NCI-H128 (cell line): ENCODE results near the gene ADAMTS3.

Experiments
- DNase-seq: peaks from one replicate; lab custom pipeline; 2025; ENCODE audit not compliant: unreplicated experiment; lab: John Stamatoyannopoulos, UW

The ADAMTS3 gene

DNA sequence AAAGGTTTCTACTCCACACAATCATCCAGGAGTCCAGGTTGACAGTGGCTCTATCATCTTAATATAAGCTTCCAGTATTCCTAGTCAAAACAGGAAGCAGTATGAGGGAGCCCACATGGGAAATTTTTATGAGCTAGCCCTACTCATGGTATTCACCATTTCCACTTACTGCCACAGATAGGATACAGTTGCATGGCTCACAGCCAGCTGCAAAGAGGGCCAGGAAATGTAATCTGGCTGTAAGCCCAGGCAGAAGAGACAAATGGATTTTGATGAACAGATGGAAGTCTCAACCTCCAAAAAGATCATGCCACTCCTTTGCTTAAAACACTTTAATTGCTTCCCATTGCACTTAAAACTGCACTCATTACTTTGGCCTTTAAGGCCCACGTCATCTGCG lies 150.6 kb downstream of the ADAMTS3 start:
- peak; percentile 12 for DNase-seq

DNA sequence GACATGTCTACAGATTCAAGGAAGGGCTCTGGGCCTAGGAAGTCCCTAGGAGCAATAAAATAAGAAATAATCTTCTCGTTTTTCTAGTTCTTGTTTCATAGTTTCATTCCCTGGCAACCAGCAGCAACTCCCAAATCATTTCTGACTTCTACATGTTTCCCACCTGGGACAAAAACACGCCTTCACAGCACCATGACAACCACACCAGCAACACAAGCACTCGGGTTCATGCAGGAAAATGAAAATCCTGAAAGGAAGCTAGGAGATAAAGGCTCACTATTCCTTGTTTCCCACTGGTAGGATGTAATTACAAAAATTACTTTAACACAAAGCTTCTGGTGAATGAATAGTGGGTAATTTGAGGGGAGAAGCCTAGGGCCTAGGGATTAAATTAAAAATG lies 158.9 kb downstream of the ADAMTS3 start:
- DNase-seq: no peak

DNA sequence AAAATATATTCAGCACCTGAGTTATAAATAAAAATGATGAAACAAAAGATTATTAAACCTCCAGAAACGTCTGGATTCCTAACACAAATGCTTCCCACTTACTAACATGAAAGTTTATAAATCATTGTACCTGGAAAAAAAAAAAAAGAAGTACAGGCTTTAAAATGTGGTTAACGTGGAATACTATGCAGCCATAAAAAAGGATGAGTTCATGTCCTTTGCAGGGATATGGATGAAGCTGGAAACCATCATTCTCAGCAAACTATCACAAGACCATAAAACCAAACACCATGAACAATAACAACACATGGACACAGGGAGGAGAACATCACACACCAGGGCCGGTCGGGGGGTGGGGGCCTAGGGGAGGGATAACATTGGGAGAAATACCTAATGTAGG lies 160.5 kb downstream of the ADAMTS3 start:
- no peak for DNase-seq

DNA sequence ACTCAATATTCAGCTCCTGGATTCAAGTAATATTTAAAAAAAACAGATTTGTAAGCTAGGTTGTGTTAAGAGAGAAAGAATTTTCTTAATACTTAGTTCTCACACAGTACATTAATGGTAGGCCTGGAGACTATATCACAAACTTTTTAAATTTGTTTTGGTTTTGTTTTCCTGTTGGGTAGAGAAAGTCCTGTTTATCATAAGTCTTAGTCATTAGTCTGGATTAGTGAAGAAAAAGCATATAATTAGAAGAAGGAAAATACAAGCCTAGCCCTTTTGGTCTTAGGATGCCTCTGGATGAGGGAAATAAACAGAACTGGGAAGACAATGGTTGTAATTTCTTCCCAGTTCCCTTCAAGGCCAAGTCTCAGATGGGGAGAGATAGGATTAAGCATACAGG lies 163.6 kb downstream of the ADAMTS3 start:
- no peak for DNase-seq

DNA sequence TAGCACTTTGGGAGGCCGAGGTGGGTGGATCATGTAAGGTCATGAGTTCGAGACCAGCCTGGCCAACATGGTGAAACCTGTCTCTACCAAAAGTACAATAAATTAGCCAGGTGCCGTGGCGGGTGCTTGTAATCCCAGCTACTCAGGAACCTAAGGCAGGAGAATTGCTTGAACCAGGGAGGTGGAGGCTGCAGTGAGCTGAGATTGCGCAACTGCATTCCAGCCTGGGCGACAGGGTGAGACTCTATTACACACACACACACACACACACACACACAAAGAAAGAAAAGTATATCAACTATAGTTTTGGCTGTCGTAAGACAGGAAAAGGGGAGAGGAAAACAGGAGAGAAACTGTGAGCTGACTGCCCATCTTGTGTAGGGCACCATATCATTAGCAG lies 171.7 kb downstream of the ADAMTS3 start:
- no peak for DNase-seq

DNA sequence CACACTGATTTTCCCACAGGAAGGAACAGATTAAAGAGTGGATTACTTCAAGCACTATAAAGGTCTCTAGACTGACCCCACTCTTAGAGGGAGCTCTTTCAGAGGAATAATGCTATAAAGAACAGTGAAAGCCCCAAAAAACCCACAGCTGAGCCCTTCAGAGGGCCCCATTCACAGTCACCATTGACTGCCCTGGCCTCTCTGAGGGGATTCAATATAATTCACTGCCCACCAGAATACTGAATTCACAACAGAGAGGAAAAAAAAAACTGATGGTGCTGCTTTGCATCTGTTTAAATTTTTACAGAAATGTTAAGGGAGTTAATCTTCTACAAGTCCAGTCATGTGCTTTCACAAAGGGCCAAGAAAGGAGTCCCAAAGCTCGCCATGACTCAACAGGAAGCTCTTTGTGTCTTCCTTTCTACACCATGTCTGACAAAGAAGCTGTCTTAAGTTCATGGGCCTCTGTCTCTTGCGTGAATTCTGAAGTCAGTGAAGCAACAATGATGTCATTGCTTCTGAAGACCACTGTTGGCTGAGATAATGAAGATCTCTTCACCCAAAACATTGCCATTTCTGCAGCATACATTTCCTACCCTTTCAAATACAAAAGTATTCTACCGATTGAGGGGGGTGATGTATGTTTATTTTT lies 174.9 kb downstream of the ADAMTS3 start:
- DNase-seq: no peak

DNA sequence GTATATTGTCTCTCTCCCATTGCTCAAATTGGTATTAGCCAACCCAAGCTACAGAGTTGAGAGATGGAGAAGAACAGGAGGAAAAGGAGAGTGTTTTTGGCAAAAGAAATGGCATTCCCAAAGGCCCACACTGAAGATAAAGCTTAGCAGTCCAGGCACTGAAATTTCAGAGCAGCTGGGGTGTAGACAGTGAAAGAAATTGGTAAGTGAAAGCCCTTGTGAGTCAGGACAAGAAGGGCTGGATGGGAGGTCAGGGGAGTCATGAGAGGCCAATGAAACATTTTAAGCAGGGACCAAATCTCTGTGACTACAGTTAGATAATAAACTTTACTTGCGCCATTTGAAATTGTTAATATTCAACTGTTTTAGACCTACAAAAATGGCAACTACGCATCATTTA lies 177.7 kb downstream of the ADAMTS3 start:
- DNase-seq: no peak

DNA sequence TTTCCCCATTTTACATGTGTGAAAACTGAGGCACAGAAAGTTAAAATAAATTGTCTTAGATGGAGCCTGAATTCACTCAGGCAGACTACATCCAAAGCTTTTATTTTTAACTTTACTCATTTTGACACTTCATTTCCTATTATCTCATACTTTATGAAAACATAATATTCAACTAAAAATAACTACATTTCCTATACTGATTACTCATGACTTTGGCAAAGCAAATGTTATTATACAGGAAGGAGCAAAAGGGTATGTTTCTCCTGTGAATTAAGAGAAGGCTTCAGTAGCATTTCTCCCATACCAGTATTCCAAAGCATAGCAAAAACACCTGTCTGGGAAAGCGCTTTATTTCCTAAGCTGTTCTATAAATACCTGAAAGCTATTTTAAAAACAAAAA lies 178.6 kb downstream of the ADAMTS3 start:
- DNase-seq: no peak

DNA sequence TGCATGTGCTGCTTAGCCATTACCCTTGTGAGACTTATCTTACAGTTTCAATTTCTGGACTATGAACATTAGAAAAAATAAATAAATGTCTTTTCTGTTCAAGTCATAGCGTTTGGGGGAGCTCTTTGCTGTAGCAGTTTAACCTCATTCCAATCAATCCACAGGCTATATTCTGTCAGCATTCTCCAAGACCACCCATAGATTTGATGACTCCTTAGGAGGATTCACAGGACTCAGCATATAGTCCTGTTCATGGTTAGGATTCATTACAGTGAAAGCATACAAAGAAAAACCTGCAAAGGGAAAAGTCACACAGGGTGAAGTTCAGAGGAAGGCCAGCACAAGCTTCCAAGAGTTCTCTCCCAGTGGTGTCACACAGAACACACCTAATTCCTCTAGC lies 180.5 kb downstream of the ADAMTS3 start:
- DNase-seq: no peak

DNA sequence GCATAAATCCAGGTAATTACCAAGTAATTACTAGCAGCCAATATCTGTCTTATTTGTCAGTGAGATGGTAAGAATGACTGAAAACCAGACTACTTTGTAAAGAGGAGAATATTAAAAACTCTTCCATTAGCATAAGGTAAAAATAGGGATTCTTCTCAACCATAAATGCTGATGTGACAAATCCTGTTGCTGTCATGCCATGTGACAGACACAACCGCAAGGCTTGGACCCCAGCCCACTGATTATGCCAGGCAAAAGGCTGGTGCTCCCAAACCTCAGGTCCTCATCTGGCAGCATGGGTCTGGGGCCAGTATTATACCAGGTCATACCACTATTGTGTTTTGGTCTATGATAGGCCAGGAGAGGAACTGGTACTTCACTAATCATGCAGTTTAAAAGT lies 181.1 kb downstream of the ADAMTS3 start:
- no peak for DNase-seq

DNA sequence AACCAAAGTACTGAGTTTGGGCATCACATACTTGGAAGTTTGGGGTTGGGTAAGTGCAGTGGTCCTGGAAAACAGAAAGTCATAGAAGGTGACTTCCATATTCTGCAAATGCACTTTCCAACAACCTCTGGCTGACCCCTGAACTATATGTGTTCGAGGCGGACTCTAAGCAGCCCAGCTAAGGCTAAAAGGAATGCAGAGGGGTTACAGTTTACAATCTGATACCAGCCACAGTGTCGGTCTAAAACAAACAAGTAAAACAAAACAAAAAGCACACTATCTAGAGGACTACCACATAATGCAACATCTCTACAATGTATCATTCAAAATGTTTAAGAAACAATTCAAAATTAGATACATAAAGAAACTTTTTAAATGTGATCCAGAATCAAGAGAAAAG lies 185.6 kb downstream of the ADAMTS3 start:
- DNase-seq: no peak

DNA sequence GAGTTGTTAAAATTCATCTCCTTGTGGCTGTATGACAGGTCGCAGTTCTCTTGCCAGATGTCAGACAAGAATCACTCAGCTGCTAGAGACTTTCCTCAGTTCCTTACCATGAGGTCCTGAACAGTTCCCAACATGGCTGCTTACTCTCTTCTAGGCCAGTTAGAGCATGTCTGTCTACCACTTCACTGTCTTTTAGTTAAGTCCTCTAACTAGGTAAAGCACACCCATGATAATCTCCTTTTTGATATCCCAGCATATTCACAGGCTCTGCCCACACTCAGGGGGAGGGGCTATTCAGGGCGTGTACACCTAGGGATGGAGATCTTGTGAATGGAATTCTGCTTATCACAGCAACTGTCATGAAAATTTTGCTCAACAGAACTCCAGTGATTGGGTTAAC lies 190.1 kb downstream of the ADAMTS3 start:
- no peak for DNase-seq

DNA sequence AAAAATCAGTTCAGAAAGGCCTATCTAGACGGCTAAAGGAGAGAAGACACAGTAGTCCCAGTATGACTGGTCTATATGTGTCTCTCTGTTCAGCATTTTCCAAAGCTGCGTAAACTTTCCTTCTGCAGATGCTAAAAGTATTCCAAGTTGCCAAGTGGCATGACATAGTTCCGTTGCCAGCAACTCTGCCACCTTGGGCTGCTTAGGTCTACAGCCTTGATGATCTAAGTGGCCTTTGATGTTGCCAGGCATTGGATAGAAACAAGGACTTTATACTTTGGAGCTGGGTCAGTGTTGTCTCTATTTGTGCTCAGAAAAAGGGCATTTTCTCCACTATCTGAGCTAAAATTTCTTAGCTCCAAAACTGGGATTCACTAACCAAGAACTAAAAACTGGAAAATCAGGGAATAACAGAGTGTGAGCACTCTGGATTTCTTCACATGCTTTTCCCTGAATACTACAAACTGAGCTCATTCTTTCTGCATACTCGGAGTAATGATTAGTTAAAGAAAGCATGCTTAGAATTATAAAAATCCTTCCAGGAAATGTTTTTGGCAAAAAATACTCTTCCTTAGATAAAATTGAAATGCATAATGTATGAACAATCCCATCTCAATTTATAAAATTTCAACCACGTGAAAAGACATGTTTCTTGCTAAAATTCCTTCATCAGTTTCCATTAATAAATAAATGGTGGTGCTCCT lies 191.4 kb downstream of the ADAMTS3 start:
- no peak for DNase-seq

DNA sequence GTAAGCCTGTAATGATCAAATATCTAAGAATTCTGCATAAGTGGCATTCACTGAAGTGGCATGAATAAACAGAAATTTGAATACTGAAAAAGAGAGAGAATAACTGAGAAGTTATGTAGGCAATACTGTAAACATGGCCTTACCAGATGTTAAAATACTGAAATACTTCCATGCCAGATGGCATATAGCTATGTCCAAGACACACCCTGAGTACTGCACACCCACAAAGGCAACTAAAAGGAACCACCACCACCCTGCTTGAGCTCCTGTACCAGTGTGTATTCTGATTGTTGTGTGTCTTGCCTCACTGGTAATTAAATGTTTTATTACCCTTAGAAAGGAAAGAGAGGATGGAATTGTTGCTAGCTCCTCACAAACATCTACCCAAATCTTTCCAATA lies 192.1 kb downstream of the ADAMTS3 start:
- no peak for DNase-seq

DNA sequence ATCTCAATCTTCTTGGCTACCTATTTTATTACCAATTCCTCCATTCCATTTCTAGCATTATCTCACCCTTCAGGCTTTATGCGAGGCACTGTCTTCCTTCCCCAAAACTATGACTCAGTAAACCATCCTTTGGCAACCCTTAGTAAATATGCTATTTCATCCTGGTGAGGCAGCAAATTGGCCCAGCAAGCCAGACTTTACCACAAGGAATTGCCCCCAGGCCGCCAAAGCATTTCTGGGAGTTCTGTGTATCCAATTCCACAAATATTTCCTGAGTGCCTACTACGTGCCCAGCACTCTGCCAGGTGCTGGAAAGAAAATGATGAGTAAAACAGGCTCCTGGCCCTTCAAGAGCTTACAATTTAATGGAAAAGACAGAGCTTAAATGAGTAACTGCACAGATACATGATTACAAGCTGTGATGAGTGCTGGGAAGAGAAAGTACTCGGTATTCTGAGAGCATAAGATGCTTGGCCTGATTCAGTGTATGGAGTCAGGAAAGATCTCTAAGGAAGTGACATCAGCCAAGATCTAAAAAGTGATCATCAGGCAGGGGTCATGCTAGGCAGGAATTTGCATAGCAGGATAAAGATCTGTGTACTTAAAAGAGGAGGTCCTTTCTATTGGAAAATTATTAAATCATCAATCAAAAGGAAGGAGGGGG lies 193.8 kb downstream of the ADAMTS3 start:
- DNase-seq: no peak

DNA sequence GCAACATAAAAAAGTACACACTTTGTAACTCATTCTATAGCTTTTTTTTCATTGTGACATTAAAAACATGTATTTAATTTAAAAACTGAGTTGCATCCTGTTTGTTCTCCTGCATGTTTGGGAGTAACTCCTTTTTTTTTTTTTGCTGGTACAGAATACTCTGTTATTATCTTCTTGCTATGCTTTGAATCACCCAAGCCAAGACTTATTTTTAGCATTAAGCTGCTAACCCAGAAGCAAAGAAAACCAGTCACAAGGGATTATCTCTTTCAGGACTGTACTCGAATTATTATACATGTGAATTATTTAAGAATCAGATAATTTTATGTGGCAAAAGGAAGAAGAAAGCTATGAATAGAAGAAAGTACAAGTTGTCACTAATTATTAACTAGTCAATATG lies 194.9 kb downstream of the ADAMTS3 start:
- DNase-seq: no peak

DNA sequence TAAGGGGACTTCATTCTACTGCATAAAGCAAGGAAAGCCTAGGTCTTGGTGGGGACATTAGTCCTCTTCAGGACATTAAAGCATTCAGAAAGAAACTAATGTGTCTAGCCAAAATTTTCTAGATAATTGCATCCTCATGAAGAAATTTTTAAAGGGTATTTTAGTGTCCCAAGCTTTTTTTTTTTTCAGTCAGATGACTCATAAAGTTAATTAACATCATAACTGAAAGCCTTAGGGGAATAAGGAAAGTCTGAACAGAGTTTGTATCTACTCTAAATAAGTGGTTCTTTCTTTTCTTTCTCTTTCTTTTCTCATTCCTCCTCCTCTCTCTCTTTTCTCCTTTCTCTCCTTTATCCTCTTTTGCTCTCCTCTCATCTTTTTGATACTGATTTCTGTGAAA lies 202.4 kb downstream of the ADAMTS3 start:
- no peak for DNase-seq

DNA sequence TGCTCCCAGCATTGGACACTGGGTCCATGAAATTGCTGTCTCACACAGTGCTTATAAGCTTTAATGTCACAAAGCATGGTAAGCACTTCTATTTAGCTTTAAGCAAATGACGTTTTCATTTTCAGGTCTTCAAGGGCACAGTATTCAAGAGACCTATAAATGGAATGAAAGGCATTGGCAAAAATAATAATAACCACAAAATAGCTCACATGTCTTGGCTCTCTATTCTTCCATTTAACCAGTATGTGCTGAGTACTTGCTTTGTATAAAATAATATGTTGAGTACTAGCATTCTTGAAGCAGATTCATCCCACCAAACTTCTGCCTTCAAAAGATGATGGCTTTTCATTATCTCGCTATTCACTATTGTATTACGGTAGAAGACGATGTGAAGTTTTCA lies 203.0 kb downstream of the ADAMTS3 start:
- DNase-seq: no peak

DNA sequence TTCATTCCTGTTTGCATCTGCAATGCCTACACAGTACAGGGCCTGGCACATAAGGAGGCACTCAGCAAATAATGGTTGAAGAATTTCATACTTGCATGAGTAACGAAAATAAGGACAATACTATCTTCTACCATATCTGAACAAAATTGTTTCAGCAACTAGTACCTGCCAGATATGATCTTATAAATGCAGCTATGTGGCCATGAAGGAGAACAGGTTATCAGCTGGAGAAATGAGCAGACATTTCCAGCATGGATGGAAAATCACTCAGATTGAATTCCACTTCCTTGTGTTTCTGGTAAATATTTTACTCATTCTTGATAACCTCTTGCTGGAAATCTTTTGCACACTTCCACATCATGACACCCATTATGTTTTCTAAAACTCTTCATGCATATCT lies 204.0 kb downstream of the ADAMTS3 start:
- no peak for DNase-seq

DNA sequence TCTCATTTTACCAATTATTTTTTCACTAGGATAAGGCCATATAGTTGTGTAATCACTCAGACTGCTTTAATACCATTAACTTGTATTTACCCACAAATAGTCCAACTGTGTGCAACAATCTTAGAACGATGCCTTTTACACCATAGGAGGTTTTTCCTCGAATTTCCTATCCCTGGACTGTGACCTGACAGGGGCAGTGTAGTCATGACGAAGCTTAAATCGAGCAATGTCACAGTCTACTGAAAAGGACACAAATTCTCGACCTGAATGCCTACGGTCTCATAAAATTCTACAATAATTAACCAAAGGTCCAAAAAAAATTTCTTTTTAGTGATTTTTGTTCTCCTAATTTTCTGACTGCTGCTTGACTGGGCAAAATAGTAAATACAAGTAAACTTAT lies 208.9 kb downstream of the ADAMTS3 start:
- DNase-seq: no peak

DNA sequence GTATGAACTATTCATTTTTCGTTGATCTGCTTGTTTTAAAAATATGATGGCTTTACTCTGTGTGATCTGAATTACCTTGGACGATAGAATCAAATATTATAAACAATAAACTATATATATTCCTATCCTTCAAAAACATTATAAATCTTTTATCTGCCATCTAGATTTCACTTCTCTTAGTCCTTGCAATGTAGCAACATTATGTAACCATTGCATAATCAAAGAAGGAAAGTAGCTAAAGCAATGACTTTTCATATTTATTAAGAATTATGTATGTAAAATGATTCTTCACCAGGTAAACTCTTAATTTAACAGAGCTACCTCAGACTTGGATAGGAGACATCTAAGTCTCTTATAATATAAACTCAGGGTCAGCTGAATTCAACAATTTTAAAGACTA lies 210.5 kb downstream of the ADAMTS3 start:
- no peak for DNase-seq

DNA sequence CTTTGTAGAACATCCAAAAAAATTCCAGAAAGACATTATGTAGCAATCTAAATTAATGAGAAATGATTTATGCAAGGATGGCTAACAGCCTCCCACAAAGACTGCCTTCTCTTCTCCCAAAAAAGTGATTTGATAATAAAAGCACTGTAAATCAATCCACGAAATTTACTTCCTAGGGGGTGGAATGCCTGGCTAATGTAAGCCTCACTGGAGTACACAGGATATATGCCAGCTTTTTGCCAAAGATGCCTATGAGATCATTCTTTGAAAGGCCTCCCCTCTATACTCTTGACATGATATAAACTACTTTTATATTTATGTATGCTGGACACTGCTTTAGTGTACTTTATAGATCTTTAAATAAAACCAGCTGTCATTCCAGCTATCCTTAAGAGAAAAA lies 211.1 kb downstream of the ADAMTS3 start:
- no peak for DNase-seq

DNA sequence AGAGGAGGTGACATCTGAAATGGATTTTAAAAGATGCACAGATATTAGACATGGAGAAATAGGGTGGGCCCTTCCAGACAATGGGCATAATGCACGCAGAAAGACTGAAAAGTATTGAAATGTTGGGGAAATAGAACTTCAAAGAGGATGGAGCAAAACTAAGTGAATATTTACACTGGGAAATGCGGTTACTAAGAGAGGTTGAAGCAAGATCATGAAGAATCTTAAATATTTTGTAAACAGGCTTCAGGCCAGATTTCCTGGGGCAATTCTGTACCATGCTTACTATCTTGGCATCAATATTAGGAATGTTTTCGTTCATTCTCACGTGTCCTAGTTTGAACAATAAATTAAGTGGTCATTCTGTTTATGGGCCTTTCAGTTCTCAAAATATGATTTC lies 216.3 kb downstream of the ADAMTS3 start:
- DNase-seq: no peak
